Neural cell (in vitro differentiated cells): ENCODE data around the gene VSIR. TPM values are rescaled to one million over a fixed set of nuclear protein-coding genes. Genes with fewer than 3 reads are reported as not detected.

Source experiments
- H2AFZ ChIP-seq: fragments of 200-600, 300-800 bp; sonication (generic), shearing (Covaris generic); 2 replicates; pipeline ENCODE4 v1.6.0; 2014; ENCODE audit warnings: low read depth, mild to moderate bottlenecking, antibody characterized with exemption, low read length, moderate library complexity
- H3F3A ChIP-seq: fragments of 200-600 bp; shearing (Covaris generic); 2 replicates; pipeline ENCODE4 v1.6.1; 2016; ENCODE audit warnings: mild to moderate bottlenecking, moderate library complexity, mixed read lengths, antibody characterized with exemption, low read length; ENCODE audit not compliant: insufficient read depth, poor library complexity, severe bottlenecking
- H3K27ac ChIP-seq: fragments of 200-600, 300-800 bp; sonication (generic), shearing (Covaris generic); 2 replicates; pipeline ENCODE4 v1.5.1; 2014; ENCODE audit warnings: mild to moderate bottlenecking, low read length, moderate library complexity
- H3K27me3 ChIP-seq: fragments of 300-800, 200-600 bp; sonication (generic), shearing (Covaris generic); 2 replicates; pipeline ENCODE4 v1.6.0; 2014; ENCODE audit warnings: mild to moderate bottlenecking, low read depth, low read length, moderate library complexity; ENCODE audit not compliant: insufficient read depth
- H3K36me3 ChIP-seq: fragments of 300-800, 200-600 bp; sonication (generic), shearing (Covaris generic); 2 replicates; pipeline ENCODE4 v1.5.1; 2014; ENCODE audit warnings: mild to moderate bottlenecking, antibody characterized with exemption, low read length, moderate library complexity; ENCODE audit not compliant: insufficient read depth
- H3K4me2 ChIP-seq: fragments of 300-800, 200-600 bp; sonication (generic), shearing (Covaris generic); 2 replicates; pipeline ENCODE4 v1.6.0; 2014; ENCODE audit warnings: mild to moderate bottlenecking, low read length
- H3K4me3 ChIP-seq: fragments of 300-800, 200-600 bp; sonication (generic), shearing (Covaris generic); 2 replicates; pipeline ENCODE4 v1.5.1; 2014; ENCODE audit warnings: mild to moderate bottlenecking, low read length, moderate library complexity
- H3K79me2 ChIP-seq: fragments of 200-600 bp; shearing (Covaris generic); replicated peaks from 2 replicates; pipeline ENCODE4 v1.6.0; 2014; ENCODE audit warnings: mild to moderate bottlenecking, low read length, moderate library complexity; ENCODE audit not compliant: insufficient read depth
- H3K9ac ChIP-seq: fragments of 300-800, 200-600 bp; sonication (generic), shearing (Covaris generic); 2 replicates; pipeline ENCODE4 v1.6.1; 2016; ENCODE audit warnings: mild to moderate bottlenecking, low read length, mixed read lengths
- H3K9me2 ChIP-seq: fragments of 200-600 bp; shearing (Covaris generic); 2 replicates; pipeline ENCODE4 v1.6.1; 2016; ENCODE audit warnings: mild to moderate bottlenecking, low read length, mixed read lengths; ENCODE audit not compliant: insufficient read depth
- H3K9me3 ChIP-seq: fragments of 200-600, 300-800 bp; sonication (generic), shearing (Covaris generic); 2 replicates; pipeline ENCODE4 v1.6.1; 2016; ENCODE audit warnings: mild to moderate bottlenecking, mixed run types, low read length, moderate library complexity, mixed read lengths
- H4K20me1 ChIP-seq: fragments of 200-600 bp; shearing (Covaris generic); 2 replicates; pipeline ENCODE4 v1.6.1; 2016; ENCODE audit warnings: mild to moderate bottlenecking, mixed run types; ENCODE audit not compliant: insufficient read depth
- CTCF ChIP-seq: fragments of 450-650 bp; IDR thresholded peaks from 2 replicates; pipeline ENCODE4 v1.5.1; 2014; ENCODE audit warnings: antibody characterized with exemption, mild to moderate bottlenecking, moderate library complexity; ENCODE audit not compliant: poor library complexity, severe bottlenecking
- EP300 ChIP-seq: fragments of 450-650 bp; conservative IDR thresholded peaks from 2 replicates; pipeline ENCODE4 v1.6.1; 2014; ENCODE audit warnings: antibody characterized with exemption, mild to moderate bottlenecking, moderate library complexity; ENCODE audit not compliant: poor library complexity, severe bottlenecking
- EZH2 ChIP-seq: fragments of 200-600, 300-800 bp; shearing (Covaris generic), sonication (generic); IDR thresholded peaks from 2 replicates; pipeline ENCODE4 v1.6.1; 2014; ENCODE audit warnings: antibody characterized with exemption, low read length, borderline replicate concordance, mild to moderate bottlenecking; ENCODE audit not compliant: insufficient read depth, poor library complexity, severe bottlenecking
- MXI1 ChIP-seq: fragments of 450-650 bp; conservative IDR thresholded peaks from 2 replicates; pipeline ENCODE4 v1.6.1; 2014; ENCODE audit warnings: antibody characterized with exemption, mild to moderate bottlenecking; ENCODE audit not compliant: poor library complexity, severe bottlenecking
- POLR2AphosphoS5 ChIP-seq: IDR thresholded peaks from 2 replicates; pipeline ENCODE4 v1.6.1; 2012
- RAD21 ChIP-seq: fragments of 450-650 bp; conservative IDR thresholded peaks from 2 replicates; pipeline ENCODE4 v1.6.1; 2014; ENCODE audit warnings: antibody characterized with exemption, mild to moderate bottlenecking, moderate library complexity
- REST ChIP-seq: IDR thresholded peaks from 2 replicates; pipeline ENCODE4 v1.6.1; 2012; ENCODE audit warnings: borderline replicate concordance
- SMC3 ChIP-seq: fragments of 450-650 bp; conservative IDR thresholded peaks from 2 replicates; pipeline ENCODE4 v1.6.1; 2014; ENCODE audit warnings: antibody characterized with exemption, mild to moderate bottlenecking, moderate library complexity; ENCODE audit not compliant: poor library complexity
- TAF1 ChIP-seq: IDR thresholded peaks from 2 replicates; pipeline ENCODE4 v1.6.1; 2012; ENCODE audit warnings: low read depth
- polyA plus RNA-seq: library from polyadenylated mRNA; depleted of rRNA; stranded (reverse); fragments of >200 nt; gene quantifications from 2 replicates; pipeline ENCODE4 v1.2.3, GENCODE V29; 2014

The VSIR gene
- polyA plus RNA-seq, 1 donor from 2014 or later = not detected

DNA sequence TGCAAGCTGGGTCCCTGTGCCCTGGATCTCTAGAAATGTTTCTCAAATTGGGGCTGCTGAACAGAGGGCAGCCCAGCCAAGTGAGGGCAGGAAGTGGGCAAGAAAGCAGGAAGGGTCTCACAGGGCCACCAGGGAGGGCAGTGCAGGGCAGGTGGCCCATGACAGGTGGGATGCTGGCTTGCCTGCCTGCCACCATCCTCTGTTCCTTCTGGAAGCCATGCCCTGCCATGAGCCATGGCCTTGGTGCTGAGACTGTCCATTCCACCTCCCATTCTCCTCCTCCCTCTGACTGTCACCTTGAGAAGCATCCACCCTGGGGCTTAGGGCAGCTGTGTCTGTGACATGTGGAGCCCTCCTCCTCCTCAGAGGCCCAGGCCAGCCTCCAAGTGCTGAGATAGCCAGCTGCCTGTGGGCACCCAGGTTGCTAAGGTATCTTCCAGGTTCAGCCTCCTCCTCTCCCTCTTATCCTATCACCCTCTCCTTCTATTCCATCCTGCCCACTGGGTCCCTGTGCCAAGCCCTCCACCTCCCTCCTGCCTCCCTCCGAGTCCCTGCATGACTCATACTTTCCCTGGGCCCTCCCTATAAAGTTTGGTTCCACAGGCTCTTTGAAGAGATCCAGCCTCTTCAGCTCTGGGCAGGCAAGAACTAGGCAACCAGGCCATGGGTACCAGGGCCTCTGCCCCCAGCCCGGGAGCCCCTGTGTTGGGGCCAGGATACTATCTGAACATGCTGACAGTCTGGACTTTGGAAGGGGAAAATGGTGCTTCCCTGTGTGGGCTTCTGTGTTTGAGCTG is 1.3 kb downstream of the VSIR start:
- H2AFZ ChIP-seq = no peak overlapping the region
- no peaks in the 10 kb centered on the region for H3K9me3 ChIP-seq
- H3K36me3 ChIP-seq = no peaks in the 10 kb centered on the region
- H3K27me3 ChIP-seq = peaks cover 24% of the 10 kb centered on the region
- no peaks in the 10 kb centered on the region for H3F3A ChIP-seq
- H3K4me2 ChIP-seq = no peak overlapping the region
- no peaks in the 10 kb centered on the region for H4K20me1 ChIP-seq
- H3K79me2 ChIP-seq = no peaks in the 10 kb centered on the region
- H3K9me2 ChIP-seq = no peaks in the 10 kb centered on the region
- no peak overlapping the region for H3K9ac ChIP-seq
- TF ChIP-seq EZH2 (no peak), REST (no peak), POLR2AphosphoS5 (no peak), EP300 (no peak), TAF1 (no peak), SMC3 (no peak), RAD21 (no peak), MXI1 (no peak), CTCF (no peak)
- no peak overlapping the region for H3K4me3 ChIP-seq
- no peak overlapping the region for H3K27ac ChIP-seq

DNA sequence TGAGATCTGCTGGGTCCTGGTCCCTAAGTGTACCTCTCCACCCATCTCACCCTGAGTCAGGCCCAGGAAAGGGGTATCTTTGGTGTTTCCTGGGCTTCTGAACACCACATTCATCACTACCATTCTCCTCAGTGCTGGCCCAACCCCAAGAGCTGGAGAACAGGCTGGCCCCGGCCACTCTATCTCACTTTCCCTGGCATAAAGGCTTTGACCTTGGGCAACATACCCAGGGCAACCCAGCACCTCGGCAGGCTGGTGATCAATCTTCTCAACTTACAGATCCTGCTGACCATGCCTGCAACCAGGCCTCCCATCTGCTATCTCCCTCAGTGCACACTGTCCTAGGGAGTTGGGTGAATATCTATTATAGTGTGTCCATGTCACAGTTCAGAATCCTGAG is 2.1 kb downstream of the VSIR start:
- no peak overlapping the region for H3K4me3 ChIP-seq
- no peaks in the 10 kb centered on the region for H3F3A ChIP-seq
- no peaks in the 10 kb centered on the region for H3K79me2 ChIP-seq
- H3K9ac ChIP-seq = no peak overlapping the region
- no peak overlapping the region for H2AFZ ChIP-seq
- H3K4me2 ChIP-seq = no peak overlapping the region
- no peaks in the 10 kb centered on the region for H3K9me2 ChIP-seq
- no peaks in the 10 kb centered on the region for H3K36me3 ChIP-seq
- no peaks in the 10 kb centered on the region for H4K20me1 ChIP-seq
- TF ChIP-seq MXI1 = no peak
- TF ChIP-seq SMC3 = no peak
- no peak for TF ChIP-seq POLR2AphosphoS5
- H3K27me3 ChIP-seq = peaks cover 24% of the 10 kb centered on the region
- H3K9me3 ChIP-seq = no peaks in the 10 kb centered on the region
- no peak overlapping the region for H3K27ac ChIP-seq

DNA sequence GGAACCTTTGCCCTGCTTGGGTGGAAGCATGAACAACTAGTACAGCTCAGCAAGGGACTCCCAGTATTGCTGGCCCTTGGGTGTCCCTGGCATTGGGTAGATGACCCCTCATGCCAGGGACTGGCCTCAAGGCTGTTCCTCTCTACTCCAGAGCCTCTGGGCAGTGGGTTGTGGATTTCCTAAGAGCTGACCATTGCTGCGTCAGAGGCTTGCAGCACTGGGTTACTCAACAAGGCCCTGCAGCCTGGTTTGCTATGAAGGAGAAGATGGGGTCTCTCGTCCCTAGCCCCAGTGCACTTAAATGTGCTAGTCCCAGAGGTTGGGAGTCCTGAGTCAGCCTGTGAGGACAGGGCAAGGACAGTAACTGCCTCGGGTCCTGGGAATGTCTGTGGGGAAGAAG is 2.5 kb downstream of the VSIR start:
- H3K4me2 ChIP-seq = no peak overlapping the region
- peaks cover 24% of the 10 kb centered on the region for H3K27me3 ChIP-seq
- H3K9ac ChIP-seq = no peak overlapping the region
- H3K36me3 ChIP-seq = no peaks in the 10 kb centered on the region
- H3K9me2 ChIP-seq = no peaks in the 10 kb centered on the region
- TF ChIP-seq RAD21 = no peak
- no peak for TF ChIP-seq POLR2AphosphoS5
- no peak for TF ChIP-seq REST
- TF ChIP-seq SMC3 = no peak
- no peak for TF ChIP-seq EZH2
- TF ChIP-seq MXI1 = no peak
- TF ChIP-seq TAF1 = no peak
- TF ChIP-seq CTCF = no peak
- H2AFZ ChIP-seq = no peak overlapping the region
- no peak overlapping the region for H3K27ac ChIP-seq
- H3K9me3 ChIP-seq = no peaks in the 10 kb centered on the region
- no peaks in the 10 kb centered on the region for H3K79me2 ChIP-seq
- H4K20me1 ChIP-seq = no peaks in the 10 kb centered on the region
- H3F3A ChIP-seq = no peaks in the 10 kb centered on the region
- no peak overlapping the region for H3K4me3 ChIP-seq
